HFFc6 (cell line): ENCODE results near the gene TGIF2. TPM values are rescaled to one million over a fixed set of nuclear protein-coding genes. Genes with fewer than 3 reads are reported as not detected.

Source experiments
- DNase-seq: peaks from one replicate; pipeline ENCODE4 v3.0.0-alpha.2; 2018
- H3K27ac Mint-ChIP-seq: 2 replicates; pipeline ENCODE4 v1.8.0; 2020; ENCODE audit warnings: mild to moderate bottlenecking, mixed read lengths
- H3K27me3 Mint-ChIP-seq: 2 replicates; pipeline ENCODE4 v1.8.0; 2021; ENCODE audit warnings: mild to moderate bottlenecking, moderate library complexity, mixed read lengths; ENCODE audit not compliant: insufficient read depth
- H3K36me3 Mint-ChIP-seq: 2 replicates; pipeline ENCODE4 v1.8.0; 2021; ENCODE audit warnings: low read depth, mixed read lengths
- H3K4me1 Mint-ChIP-seq: 2 replicates; pipeline ENCODE4 v1.8.0; 2020; ENCODE audit warnings: low read depth, mixed read lengths
- H3K4me3 Mint-ChIP-seq: 2 replicates; pipeline ENCODE4 v1.8.0; 2020; ENCODE audit warnings: mild to moderate bottlenecking, moderate library complexity, mixed read lengths
- H3K9me3 Mint-ChIP-seq: 2 replicates; pipeline ENCODE4 v1.8.0; 2020; ENCODE audit warnings: mild to moderate bottlenecking, mixed read lengths
- total RNA-seq, 6 experiments: library from RNA; stranded (reverse); fragmentation: NEBNext Ultra II Directional; extraction: Animal tissue kit (Norgen Biotek cat#: 25700); gene quantifications; 2 replicates in 1 of 6; 3 replicates in 5 of 6; pipeline ENCODE4 v1.2.3, GENCODE V29; 2021
- TF ChIP-seq, protein P1 (sequence below): fragments of 200-600 bp; sonication (generic); IDR thresholded peaks from 2 replicates; pipeline ENCODE4 v1.5.0; 2021; ENCODE audit warnings: antibody characterized with exemption, mild to moderate bottlenecking

TGIF2 gene
- total RNA-seq, 6 experiments from 2014 or later = 5.5 to 12.0 (median 7.7) TPM

DNA sequence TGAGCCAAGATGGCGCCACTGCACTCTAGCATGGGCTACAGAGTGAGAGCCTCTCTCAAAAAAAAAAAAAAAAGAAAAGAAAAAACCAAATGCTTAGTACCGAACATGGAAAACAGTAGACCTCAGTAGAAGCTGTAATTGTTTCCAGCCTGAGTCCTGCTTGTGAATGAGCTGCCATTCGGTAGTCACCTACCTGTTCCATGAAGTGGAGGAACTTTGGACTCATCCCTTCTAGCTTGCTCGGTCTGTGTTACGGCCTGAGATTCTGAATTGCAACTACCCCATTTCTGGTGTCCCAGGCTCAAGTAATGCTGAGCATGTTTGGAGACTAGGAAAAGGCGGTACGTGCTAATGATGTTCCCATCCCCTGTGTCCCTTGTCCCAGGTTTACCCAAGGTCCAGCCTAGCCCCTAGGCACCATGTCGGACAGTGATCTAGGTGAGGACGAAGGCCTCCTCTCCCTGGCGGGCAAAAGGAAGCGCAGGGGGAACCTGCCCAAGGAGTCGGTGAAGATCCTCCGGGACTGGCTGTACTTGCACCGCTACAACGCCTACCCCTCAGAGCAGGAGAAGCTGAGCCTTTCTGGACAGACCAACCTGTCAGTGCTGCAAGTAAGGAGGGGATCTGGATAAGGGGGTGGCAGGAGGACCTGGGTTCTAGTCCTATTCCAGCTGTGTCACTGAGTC lies 5.1 kb downstream of the TGIF2 start:
- H3K27ac Mint-ChIP-seq = no peak overlapping the region
- DNase-seq = no peak
- no peak overlapping the region for H3K4me3 Mint-ChIP-seq
- TF ChIP-seq, protein P1, sequence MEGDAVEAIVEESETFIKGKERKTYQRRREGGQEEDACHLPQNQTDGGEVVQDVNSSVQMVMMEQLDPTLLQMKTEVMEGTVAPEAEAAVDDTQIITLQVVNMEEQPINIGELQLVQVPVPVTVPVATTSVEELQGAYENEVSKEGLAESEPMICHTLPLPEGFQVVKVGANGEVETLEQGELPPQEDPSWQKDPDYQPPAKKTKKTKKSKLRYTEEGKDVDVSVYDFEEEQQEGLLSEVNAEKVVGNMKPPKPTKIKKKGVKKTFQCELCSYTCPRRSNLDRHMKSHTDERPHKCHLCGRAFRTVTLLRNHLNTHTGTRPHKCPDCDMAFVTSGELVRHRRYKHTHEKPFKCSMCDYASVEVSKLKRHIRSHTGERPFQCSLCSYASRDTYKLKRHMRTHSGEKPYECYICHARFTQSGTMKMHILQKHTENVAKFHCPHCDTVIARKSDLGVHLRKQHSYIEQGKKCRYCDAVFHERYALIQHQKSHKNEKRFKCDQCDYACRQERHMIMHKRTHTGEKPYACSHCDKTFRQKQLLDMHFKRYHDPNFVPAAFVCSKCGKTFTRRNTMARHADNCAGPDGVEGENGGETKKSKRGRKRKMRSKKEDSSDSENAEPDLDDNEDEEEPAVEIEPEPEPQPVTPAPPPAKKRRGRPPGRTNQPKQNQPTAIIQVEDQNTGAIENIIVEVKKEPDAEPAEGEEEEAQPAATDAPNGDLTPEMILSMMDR = no peak
- H3K36me3 Mint-ChIP-seq = peaks cover 7% of the 10 kb centered on the region; the same call in 1 of the 2 replicates
- H3K27me3 Mint-ChIP-seq = peaks cover 4% of the 10 kb centered on the region; the same call in 1 of the 2 replicates
- peaks cover 23% of the 10 kb centered on the region for H3K4me1 Mint-ChIP-seq
- H3K9me3 Mint-ChIP-seq = no peaks in the 10 kb centered on the region

DNA sequence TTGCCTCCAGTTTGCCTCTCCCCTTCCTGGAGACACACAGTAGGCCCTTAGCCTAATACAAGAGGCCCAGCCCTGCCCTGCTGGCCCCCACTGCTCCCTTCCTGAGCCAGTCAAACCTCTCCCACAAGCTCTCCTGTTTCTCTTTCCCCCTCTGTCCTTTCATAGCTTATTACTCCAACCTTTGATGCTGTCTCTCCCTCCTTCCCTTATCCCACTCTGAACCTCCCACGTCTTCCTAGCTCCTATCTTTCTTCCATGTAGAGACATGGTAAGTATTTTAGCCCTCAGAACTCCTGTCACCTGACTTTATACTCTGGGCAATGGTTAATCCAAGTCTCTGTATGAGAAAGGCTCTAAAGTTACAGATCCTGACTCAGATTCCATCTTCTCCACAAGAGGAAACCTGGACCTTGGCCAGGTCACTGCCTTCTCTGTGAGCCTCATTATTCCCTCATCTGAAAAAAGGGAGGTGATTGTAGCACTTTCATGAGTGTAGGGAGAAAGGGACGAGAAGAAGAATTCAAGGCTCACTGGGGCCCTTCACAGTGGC lies 6.7 kb downstream of the TGIF2 start:
- H3K36me3 Mint-ChIP-seq = peaks cover 7% of the 10 kb centered on the region; the same call in 1 of the 2 replicates
- peak overlapping the region; percentile 2; the same call in 1 of the 2 replicates for H3K27ac Mint-ChIP-seq
- H3K27me3 Mint-ChIP-seq = 0 out of 2 replicates have a peak, but pooled peaks cover 2% of the 10 kb centered on the region

DNA sequence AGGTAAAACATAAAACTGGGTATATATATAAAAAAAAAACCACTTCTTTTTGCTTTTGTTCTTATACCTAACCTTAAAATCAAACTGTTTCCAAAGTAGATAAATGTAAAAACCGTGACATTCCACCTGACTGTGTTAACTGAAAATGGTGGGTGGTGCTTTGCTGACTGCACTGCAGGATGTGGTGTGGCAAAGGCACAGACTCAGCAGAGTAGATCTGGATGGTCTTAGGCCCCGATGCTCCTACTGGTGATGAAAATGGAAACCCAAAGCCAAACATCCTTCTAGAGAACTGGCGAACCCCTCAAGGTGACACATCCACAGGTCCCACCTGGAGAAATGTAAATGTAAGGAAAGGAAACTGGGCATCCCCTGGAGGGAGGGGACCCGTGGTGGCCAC lies 8.9 kb downstream of the TGIF2 start:
- Mint-ChIP-seq H3K4me3 (no peak overlapping the region), H3K27ac (no peak overlapping the region), H3K4me1 (peaks cover 21% of the 10 kb centered on the region), H3K27me3 (no peaks in the 10 kb centered on the region), H3K36me3 (peaks cover 7% of the 10 kb centered on the region; the same call in 1 of the 2 replicates), H3K9me3 (no peaks in the 10 kb centered on the region)
- TF ChIP-seq, protein P1 = no peak
- DNase-seq = no peak

More for the DNA sequence above, 6.7 kb downstream of the TGIF2 start:
- DNase-seq = peak; percentile 59
- Mint-ChIP-seq H3K4me3 (no peak overlapping the region), H3K9me3 (no peaks in the 10 kb centered on the region), H3K4me1 (peaks cover 18% of the 10 kb centered on the region)
- TF ChIP-seq, protein P1 = no peak

DNA sequence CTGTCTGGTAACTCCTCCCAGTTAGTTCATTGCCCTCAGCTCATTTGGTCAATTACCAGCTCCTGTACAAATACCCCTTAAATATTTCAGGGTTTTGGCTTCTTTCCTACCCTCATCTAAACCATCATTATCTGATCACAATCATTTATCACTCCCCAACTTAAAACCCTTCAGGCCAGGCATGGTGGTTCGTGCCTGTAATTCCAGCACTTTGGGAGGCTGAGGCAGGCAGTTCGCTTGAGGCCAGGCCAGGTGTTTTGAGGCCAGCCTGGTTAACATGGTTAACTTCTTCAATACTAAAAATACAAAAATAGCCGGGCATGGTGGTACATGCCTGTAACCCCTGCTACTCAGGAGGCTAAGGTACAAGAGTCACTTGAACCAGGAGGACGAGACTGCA lies 9.4 kb downstream of the TGIF2 start:
- Mint-ChIP-seq H3K9me3 (no peaks in the 10 kb centered on the region), H3K36me3 (peaks cover 7% of the 10 kb centered on the region; the same call in 1 of the 2 replicates)

DNA sequence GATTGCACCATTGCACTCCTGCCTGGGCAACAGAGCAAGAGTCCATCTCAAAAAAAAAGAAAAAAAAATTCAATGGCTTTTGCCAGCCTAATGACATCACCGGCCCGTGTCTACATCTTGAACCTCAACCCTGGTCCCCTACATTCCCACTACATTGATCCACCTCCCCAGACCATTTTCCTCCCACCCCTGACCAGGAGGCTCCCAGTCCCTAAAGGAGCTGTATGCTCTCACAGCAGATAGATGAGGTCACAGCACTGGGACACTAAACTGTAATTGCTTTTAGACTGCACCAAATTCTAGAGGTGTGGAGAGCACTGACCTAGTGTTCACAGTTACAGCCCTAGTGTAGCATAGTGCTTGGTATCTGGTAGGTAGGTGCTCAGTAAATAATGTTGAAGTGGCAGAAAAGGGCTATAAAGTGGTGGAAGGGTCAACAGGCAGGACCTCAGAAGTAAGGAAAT lies 10.7 kb downstream of the TGIF2 start:
- TF ChIP-seq, protein P1 = no peak
- peaks cover 21% of the 10 kb centered on the region for H3K4me1 Mint-ChIP-seq
- H3K27me3 Mint-ChIP-seq = no peaks in the 10 kb centered on the region
- no peak for DNase-seq
- peaks cover 7% of the 10 kb centered on the region; the same call in 1 of the 2 replicates for H3K36me3 Mint-ChIP-seq
- H3K4me3 Mint-ChIP-seq = no peak overlapping the region
- H3K9me3 Mint-ChIP-seq = no peaks in the 10 kb centered on the region
- H3K27ac Mint-ChIP-seq = no peak overlapping the region

More for the DNA sequence above, 9.4 kb downstream of the TGIF2 start:
- no peak overlapping the region for H3K4me3 Mint-ChIP-seq
- DNase-seq = no peak
- H3K4me1 Mint-ChIP-seq = peaks cover 21% of the 10 kb centered on the region
- H3K27me3 Mint-ChIP-seq = no peaks in the 10 kb centered on the region
- TF ChIP-seq, protein P1 = no peak
- H3K27ac Mint-ChIP-seq = no peak overlapping the region
